Activated naive CD4-positive, alpha-beta T cell treated with anti-CD3 and anti-CD28 coated beads, Interleukin-2, amount 50 U/mL, for 16 hours (primary cell): Measurements from ENCODE around the gene IGSF3.
"Not testable (repeated sequence)": the region's sequence is repeated elsewhere in the genome, so short reads cannot be mapped to it uniquely, and the experiment has no call there.

Source experiments
- DNase-seq: peaks from one replicate; pipeline ENCODE4 v3.0.0-alpha.2; 2020

Gene IGSF3

DNA sequence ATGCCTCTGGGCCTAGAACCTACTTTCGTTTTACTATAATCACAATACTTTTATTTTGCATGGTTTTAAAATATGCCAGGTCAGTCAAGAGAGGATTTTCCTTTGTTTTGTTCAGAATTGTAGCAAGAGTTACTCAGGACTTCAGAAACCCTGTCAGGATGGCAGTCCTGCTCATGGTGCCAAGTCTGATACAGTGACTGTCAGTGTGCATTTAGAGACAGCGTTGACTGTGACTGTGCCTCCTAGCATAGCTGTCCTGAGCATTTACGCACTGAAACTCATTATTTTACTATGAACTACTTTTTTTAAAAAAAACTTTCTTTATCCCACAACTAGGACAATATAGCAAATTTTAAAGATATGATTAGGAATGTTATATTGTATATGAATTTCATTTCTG lies 73.6 kb downstream of the IGSF3 start:
- DNase-seq, result not testable (repeated sequence)

DNA sequence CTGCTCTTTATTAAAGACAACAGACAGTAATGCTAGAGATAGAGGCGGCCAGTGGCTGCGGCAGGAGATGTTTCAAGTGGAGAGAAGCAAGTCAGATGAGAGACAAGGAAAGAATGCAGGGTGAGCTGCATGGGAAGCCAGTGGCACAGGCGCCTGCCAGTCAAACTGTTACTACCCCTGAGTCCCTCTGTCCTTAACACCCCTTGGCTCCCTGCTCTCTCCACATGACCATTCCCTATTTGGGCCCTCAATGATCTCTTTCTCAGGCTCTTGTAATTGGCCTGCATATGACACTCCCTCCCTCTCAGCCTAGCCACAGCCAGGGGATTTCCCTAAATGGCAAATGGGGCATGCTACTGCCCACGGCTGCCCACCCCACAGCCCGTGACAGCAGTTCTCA lies 74.1 kb downstream of the IGSF3 start:
- DNase-seq, result not testable (repeated sequence)

DNA sequence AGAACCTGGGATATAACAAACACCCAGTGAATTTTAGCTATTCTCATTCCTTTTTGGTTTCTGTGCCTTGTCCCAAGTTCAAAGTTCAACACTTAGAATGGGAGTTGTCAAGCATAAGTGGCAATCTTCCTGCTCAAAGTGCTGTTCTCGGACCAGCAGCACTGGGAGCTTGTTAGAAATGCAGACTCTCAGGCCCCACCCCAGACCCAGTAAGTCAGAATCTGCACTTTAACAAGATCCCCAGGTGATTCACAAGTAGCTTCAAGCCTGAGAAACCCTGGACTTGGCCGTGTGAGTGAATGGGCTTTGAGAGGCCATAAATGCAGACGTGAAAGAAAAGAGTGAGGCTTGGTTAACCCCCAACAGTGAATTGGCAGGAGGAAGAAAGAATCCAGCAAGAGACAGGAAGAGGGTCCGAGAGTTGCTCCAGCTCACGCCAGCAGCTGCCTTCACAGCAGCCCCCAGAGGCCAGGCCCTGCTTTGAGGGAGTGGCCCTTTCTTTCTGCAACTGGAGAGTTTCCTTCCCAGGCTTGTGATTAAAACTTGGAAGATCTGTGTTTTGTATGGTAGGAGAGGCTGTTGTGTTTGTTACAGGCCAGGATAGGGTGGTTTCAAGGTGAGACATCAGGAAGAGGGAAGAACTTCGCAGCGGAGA lies 75.5 kb downstream of the IGSF3 start:
- DNase-seq, result not testable (repeated sequence)

DNA sequence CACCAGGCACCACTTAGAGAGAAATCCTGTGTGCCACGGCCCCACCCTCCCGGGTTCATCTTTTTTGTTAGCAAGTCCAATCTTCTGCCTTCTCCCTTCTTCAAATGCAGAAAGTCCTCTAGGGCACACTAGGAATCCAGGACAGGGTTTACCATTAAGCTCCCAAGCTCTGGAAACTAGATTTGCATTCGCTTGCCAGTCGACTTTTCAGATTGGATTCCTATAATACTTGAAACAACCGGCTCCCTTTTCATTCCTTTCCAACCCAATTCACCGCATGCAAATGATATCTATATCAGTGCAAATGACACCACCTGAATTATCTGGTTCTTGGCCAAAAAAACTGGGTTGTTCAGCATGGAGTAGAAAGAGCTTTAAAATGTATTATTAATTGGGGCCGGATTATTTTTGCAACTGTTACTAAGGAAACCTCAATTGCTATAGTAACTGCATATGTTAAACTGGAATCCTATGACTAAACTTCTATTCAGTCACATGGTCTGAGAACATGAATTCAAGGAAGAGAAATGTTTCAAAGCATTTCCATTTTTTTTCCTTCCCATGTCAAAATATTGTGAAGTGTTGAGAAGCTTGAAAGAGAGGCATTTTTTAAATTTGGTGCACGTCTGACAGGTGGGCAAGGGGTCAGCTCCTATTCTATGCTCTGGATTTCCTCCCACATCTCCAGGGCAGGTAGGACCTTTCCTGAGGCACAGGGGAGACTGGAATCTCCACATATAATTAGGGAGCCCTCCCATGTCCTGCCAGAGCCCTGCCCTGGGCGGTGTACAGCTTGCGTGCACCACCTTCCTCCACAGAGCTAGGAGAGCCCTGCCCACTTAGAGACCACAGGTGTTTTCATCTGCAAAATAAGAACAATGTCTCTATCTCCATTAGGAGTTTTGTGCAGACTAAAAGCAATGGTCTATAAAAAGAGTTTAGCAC lies 76.3 kb downstream of the IGSF3 start:
- not testable (repeated sequence) for DNase-seq

DNA sequence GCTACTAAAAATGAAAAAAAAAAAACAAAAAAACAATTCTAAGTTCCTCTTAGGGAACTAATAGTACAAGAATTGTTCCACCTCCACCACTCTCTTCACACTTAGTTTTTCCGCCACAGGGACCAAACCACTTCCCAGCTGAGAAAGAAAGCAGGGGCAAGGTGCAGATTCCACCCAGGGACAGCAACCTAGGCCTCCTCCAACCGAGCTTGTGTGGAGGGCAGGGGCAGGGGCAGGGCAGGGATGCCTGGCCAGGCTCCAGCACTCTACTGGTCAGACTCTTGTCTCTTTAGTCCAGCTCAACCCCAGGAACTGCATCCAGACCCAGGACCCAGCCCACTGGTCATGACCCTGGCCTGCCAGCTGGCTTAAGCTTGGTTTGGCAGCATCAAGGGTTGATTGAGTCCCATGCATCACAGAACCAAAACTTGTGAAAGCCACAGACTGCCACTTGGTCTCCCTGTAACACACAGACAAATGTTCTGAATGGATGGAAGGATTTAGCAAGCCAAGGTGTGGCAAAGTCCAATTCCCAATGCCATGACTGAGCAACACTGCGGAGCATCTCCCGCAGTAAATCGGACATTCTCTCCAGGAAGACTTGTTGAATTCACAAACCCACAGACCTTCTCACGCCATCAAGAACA lies 77.1 kb downstream of the IGSF3 start:
- not testable (repeated sequence) for DNase-seq

DNA sequence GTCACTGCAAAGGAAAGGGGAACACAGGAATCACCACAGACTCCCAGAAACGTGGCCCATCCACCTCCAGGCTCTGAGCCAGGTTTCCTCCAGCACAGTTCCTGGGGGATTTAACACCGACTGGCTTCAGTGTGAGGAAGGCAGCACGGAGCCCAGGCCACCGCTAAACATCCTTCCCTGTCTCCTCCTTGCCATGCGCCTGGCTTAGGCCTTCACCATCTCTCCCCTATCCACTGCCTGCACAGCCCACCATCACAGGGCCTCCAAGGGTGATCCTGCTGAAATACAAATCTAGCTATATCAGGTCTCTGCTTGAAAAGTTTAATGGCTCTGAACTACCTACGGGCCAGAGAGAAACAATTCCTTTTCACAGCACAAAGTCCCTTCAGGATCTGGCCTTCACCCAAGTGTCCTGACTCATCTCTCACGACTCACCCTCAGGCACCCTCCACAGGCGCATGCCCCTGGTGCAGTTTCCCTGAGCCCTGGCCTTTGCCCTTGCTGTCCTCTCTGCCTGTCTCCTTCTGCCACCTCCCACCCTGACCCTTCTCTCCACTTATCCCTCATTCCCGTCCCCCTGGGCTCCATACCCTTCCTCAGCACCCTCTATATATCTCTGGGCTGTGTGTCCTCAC lies 78.3 kb downstream of the IGSF3 start:
- DNase-seq, result not testable (repeated sequence)

DNA sequence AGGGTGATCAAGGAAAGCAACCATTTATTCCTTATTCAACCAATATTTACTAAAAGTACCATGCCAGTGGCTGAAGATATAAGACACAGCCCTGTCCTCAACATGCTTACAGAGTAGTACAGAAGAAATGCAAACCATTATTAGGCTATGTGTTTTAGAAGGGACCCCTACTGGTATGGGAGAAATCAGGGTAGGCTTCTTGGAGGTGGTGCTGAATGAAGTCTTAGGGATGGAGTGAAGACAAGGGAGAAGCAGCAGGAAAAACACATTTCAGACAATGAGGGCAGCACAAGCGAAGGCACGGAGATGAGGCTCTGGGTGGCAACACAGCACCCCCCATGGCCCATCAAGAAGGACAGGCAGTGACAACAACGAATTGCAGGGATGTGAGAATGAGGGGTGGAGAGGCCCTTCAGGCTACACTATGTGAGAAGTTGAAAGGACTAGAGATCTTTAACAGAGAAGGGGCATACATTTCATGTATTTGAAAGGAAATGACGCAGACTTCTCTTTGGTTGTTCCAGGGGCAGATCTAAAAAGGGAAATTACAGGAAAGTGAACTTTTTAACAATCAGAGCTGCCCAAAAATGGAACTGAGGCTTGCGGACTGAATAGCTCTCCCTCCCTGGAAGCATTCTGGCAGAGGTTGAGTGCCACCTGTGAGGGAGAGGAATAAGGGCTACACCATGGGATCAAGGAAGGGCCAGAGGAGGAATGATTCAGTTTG lies 79.9 kb downstream of the IGSF3 start:
- no peak for DNase-seq

DNA sequence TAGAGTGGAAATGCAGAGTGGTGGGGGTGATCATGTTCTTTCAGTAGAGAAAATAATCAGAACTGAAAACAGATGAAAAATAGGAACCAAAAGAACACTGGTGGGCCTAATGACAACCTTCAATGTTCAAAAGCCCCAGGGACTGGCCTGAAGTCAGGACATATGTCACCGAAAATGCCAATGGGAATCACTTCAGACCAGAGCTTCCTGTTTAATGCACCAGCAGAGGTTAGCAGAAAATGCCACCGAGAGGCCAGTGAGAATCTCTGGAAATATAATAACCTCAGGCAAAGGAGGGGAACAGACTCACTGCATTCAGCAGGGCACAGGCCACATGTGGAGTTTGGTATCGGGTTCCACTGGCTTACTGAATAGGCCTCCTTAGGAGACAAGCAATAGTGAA lies 80.8 kb downstream of the IGSF3 start:
- no peak for DNase-seq

DNA sequence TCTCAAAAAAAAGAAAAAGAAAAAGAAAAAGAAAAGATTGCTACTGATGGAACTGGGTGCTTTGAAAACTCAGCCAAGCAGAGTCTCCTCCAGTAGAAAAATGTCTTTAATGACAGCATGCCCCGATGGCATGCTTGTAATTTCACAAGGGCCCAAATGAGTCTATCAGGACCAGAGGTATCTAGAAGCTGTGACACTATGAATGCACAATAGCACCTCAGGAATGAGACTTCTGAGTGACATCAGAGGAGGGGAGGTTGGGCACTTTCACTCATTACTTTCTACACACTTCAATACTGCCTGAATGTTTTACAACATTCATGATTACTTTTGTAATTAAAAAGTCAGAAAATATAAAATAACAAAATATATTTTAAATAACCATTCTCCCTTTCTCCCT lies 81.6 kb downstream of the IGSF3 start:
- no peak for DNase-seq

DNA sequence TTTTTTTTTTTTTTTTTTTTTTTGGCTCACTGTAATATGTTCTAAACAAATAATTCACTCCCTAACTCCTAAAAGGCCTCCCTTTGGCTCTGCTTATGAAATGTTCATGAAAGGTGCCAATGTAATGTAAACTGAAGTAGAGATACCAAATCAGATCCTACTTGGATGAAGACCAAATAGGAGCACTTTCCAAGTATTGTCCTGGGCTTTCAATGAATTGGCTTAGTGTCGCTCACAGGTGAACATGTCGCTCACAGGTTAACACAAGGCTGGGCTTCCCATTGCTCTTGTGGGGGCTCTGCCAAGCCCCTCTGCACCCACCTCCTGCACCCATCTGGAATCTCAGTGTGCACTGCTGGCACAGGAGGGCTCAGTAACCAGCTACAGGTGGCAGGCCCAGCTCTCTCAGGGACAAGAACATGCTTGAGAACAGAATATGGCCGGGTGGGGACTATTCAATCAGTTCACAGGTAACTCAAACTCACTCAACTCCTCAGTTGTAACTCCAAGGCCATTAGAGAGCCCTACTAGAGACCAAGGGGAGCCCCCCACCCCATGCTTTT lies 86.1 kb downstream of the IGSF3 start:
- DNase-seq, result no peak

DNA sequence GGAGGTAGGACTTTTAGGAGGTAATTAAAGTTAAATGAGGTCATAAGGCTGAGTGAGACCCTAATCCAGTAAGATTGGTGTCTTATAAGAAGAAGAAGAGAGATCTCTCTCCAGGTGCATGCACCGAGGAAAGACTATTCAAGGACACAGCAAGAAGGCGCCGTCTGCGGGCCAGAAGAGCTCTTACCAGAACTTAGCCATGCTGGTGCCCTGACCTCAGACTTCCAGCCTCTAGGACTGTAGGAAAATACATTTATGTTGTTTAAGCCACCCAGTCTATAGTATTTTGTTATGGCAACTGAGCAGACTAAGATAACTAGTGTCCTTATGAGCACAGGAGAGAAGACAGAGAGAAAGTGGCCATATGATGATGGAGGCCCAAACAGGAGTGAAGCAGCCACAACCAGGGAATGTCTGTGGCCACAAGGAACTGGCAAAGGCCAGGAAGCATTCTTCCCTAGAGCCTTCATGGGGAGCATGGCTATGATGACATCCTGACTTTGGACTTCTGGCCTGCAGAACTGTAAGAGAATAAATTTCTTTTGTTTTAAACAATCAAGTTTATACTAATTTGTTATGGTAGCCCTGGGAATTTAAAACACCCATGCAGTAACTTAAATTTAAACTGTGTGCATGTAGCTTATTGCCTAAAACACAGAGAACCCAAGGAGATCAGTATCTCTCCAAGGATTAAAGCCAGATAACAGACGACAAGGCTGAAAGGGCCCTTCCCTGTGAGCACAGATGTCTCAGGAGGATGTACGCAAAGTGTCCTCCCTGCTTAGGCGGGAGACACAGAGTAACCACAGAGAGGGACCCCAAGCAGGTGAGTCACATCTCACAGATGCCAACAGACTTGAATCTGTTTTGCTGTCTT lies 86.8 kb downstream of the IGSF3 start:
- DNase-seq, result no peak

DNA sequence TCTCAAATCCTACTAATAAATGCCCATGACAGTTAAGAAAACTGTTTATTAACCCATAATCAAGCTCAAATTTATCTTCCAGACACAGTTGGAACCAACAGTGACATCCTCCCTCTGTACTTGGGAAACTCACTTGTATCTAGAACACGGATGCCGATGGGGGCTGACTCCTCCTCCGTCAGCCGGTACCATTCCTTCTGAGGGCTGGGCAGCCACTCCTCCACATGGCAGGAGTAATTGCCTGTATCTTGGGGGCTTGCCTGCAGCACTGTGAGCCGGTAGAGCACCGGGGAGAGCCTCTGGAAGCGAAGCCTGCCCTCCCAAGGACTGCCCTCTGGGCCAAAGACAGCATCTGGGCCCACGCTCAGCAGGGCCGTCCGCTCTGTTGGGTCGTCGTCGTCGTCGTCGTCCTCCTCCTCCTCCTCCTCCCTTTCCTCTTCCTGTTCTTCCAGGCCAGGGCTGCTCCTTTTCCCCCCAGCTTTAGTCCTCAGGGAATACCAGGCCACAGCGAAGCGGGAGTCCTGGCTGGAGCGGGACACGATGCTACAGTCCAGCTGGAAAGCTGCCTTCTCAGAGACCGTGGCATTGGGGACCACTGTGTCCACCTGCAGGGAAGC lies 88.2 kb downstream of the IGSF3 start:
- no peak for DNase-seq

DNA sequence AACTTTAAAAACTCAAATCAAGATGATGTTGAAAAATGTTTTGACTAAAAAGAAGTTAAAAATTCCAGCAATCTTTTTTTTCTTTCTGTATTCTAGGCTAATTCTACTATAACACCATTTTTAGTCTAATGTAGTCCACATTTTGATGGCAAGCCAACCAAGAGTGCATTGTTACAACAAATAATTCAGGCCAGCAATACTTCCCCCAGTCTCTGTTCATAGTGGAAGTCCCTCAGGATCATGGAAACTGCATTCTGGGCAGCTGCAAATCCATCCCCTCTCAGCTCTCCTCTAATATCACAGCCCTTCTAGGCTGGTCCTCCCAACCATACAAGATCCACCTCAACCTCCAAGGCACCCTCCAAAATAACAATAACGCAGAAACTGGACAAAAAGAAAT lies 89.0 kb downstream of the IGSF3 start:
- no peak for DNase-seq

DNA sequence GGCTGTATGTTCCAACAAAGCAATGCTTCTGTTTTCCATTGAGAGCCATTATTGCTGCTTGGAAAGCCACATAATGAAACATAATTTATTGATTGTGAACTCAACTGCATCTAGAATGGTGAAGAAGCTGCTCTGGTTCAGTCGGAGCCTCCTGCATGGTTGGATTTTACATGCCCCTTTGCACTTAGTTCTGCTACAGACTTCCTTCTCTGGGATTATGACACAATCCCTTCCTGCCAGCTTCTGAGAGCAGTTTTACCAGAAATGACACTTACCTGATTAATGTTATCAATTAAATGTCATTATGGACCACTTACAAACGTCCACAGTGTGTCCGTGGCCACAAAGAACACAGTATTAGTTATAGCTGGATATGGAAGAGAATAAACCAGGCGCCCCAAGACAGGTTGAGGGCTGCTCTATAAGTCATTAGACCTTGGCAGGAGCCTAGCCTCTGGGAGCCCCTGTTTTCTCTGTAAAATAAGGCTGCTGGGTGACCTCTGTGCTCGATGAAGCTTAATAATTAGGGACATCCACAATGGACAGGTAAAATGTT lies 89.7 kb downstream of the IGSF3 start:
- DNase-seq, result no peak

DNA sequence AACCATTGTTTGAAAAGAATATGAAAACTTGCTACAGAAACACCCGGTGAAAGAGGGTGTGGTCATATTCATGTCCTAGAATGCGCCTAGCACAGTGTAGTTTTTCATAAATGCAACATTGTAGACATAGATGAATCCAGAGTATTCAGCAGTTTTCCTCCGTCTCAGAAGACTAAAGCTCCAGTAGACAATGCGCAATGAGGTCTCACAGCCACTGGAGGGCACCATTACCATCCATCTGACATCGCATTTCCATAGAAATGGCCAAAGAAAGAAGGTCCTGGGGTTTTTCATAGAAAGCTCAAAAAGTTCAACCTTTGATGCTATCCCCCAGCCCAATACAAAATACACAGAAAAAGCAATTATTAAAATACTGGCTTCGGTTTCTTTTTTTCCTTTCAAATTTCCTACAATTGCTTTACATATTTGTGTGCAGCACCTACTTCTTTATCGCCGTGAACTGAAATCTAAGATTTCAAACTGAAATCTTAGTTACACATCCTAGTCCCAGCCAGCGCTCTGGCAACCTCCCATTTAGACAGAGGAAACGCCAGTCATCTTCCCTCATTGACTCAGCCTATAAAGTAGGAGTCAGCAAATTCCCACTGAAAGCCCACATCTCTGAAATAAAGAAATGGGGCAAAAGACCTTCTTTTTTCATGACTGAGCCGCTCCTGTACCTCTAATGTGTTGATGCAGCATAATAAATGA lies 92.8 kb downstream of the IGSF3 start:
- DNase-seq, result peak; percentile 54

DNA sequence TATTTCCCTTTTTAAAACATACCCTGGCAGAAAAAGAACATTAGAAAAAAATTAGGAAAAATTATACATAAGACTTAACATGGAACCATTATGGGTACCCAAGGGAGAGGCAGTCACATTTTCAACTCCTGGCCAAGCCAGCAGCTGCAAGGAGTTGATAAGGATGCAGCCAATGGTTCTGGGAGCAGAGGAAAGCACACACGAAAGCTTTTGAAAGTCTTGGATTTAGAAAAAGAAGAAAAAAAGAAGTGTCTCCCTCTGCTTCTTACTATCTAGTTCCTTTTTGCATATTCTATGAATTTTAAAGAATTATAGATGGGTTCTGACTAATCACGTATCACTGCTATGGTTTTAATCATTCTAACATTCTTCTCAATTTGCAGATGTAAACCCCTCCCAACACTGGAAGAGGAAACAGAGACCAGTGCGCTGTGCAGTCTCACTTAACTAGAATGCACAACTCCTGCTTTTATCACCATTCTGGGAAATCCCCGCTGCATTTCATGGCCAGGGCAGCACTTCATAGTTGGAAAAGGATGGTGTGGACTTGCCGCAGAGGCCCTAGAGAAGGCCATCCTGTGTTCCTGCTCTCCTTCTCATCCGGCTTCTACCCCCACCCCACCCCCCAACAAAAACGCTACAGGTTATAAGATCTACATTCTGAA lies 94.0 kb downstream of the IGSF3 start:
- DNase-seq, result no peak

DNA sequence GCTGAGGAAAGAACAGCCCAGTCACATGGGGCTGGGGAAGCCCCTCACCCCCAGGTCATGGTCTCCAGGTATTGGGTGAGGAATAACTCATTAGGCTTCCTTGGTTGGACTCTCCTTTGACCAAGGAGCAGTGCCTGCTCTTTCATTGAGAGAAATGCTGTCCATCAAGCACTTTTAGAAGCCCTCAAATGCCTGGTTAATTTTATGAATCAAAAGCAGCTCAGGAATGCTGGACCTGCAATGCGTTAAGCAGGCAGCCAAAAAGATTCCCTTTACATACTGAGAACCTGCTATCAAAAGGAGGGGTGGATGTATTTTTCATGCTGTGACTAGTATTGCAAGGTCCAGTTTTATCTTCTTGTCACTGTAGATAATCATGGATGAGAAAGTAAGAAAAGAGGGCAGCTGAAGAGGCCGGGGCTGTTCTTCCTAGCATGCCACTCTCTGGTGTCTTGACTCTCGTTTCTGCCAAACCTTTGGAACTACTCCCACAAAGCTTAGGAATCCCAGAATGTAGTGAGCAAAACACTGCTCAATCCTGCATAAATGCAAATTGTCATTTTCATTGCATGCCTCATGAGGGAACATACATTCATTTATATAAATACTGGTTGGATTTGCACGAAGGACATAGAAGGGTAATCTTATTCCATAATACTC lies 94.6 kb downstream of the IGSF3 start:
- no peak for DNase-seq

DNA sequence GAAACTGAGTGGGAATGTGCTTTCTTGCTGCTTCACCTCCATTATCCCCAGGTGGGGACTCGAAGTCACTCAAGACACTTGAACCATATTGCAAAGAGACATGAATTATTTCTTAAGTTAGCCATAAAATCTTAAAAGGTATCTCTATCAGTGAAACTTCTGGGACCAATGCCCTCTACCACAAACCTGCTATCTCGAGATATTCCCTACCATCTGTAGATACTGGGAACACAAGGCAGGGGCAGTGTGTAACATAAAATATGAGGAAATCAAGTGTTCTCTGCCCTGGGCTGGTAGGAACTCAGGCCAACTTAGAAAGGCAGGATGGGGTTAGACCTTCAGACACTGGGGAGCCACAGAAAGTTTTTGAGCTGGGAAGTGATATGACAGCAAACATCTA lies 95.4 kb downstream of the IGSF3 start:
- DNase-seq, result no peak
